GM19455 (cell line): ENCODE data around the gene OOSP4B.
"Not testable (repeated sequence)": the region's sequence is repeated elsewhere in the genome, so short reads cannot be mapped to it uniquely, and the experiment has no call there.

Source experiments
- ATAC-seq: cut with Tn5 transposase; IDR thresholded peaks from one replicate; pipeline ENCODE4 v1.9.1; 2021; ENCODE audit not compliant: unreplicated experiment

Gene OOSP4B

DNA sequence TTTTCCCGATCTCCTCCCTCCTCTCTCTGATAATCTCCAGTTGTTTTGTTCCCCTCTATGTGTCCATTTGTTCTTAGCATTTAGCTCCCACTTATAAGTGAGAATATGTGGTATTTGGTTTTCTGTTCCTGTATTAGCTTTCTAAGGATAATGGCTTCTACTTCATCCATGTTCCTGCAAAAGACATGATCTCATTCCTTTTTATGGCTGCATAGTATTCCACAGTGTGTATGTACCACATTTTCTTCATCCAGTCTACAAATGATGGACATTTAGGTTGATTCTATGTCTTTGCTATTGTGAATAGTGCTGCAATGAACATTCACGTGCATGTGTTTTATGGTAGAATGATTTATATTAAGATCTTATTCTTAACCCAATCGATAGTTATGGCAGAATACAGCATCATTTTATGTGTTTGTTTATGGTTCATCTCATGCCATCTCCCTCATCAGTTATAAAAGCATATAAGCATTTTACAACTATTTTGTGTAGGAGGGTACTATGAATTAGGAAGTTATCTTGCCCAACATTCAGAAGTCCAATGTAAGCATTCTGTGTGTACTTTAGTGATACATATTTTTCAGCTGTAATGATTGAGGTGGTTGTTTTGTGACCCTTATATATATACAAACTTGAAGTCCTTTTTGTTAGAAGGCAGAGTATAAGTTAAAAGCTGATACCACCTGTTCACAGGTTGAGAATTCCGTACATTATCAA is 42.7 kb downstream of the OOSP4B start:
- ATAC-seq = no peak

DNA sequence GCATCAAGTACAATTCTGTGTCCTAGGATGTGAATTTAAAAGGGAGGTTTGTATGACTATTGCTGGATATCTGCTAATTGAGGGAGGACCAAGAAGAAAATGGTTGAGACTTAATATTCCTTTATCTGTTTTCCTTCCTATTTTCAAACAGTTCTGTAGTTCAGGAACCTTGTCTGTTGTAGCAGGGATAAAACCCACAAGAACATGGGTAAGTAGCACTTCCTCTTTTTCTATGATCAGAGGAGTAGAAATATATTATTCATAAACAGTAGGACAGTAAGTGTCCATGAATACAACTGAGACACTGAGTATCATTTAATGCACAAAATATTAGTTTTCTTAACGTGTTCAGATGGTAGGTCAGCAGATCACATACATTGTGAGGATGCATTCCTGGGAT is 47.1 kb downstream of the OOSP4B start:
- no peak for ATAC-seq

GRCh38 chr11:60065801-60066200 is 48.8 kb downstream of the OOSP4B start:
- no peak for ATAC-seq

DNA sequence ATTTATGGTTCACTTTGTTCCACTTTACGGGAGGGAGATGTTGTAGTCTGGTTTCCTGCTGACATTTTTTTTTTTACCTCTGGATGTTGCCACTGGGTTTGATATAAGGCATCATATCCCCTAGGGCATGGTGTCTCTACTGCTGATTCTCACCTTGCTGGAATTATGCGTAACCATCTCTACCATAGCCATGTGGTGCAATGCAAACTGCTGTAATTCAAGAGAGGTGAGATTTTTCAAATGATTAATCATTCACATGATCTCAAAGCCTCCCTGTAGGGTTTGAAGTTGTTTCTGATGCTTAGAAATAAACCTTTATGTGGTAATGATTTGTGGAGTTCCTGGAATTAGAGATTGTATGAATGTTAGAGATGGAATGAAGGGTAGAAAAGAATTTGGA is 52.5 kb downstream of the OOSP4B start:
- ATAC-seq = no peak

- ATAC-seq = not testable (repeated sequence)
Observed at GRCh38 chr11:60071644-60072043, 54.7 kb downstream of the OOSP4B start.

GRCh38 chr11:60077216-60077817 is 60.3 kb downstream of the OOSP4B start:
- no peak for ATAC-seq

- ATAC-seq = no peak
Observed at GRCh38 chr11:60077981-60078380, 61.0 kb downstream of the OOSP4B start.

GRCh38 chr11:60078745-60079144 is 61.8 kb downstream of the OOSP4B start:
- no peak for ATAC-seq

DNA sequence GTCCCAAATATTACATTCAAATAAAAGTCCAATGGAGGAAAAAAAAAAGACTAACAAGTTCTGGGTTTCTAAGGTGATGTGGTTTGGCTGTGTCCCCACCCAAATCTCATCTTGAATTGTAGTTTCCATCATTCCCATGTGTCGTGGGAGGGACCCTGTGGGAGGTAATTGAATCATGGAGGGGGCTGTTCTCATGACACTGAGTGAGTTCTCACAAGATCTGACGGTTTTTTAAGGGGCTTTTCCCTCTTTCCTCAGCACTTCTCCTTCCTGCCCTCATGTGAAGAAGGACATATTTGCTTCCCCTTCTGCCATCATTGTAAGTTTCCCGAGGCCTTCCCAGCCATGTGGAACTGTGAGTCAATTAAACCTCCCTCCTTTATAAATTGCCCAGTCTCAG is 63.6 kb downstream of the OOSP4B start:
- no peak for ATAC-seq
